ENCODE results near the gene SLC25A10.
"Not testable (repeated sequence)": the region's sequence is repeated elsewhere in the genome, so short reads cannot be mapped to it uniquely, and the experiment has no call there.

SLC25A10 gene

DNA sequence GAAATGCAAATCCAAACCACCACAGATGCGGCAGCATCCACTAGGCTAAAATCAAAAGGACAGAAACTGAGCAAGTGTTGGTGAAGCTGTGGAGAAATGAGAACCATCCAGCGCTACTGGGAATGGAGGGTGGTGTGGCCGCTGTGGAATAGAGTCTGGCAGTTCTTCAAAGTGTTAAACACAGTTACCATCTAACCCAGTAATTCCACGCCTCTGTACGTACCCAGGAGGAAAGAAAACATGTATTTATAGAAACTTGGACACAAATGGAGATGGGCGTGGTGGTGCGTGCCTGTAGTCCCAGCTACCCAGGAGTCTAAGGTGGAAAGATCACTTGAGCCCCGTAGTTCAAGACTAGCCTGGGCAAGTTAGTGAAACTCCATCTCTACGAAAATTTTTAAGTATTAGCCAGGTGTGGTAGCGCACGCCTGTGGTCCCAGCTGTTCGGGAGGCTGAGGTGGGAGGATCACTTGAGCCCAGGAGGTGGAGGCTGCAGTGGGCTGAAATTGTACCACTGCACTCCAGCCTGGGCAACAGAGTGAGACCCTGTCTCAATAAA lies 11.6 kb downstream of the SLC25A10 start:
- DNase-seq: no peak

DNA sequence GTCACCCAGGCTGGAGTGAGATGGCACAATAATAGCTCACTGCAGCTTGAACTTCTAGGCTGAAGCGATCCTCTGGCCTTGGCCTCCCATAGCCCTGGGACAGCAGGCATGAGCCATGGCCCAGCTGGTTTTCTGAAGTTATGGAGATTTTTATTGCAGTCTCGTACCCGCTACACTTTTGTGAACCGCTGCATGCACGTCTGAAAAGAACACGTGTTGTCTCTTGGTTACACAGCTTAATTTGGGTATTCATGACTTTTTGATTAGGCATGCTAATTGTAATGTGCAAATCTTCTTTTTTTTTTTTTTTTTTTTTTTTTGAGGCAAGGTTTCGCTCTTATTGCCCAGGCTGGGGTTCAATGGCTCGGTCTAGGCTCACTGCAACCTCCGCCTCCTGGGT lies 13.4 kb downstream of the SLC25A10 start:
- DNase-seq: no peak

DNA sequence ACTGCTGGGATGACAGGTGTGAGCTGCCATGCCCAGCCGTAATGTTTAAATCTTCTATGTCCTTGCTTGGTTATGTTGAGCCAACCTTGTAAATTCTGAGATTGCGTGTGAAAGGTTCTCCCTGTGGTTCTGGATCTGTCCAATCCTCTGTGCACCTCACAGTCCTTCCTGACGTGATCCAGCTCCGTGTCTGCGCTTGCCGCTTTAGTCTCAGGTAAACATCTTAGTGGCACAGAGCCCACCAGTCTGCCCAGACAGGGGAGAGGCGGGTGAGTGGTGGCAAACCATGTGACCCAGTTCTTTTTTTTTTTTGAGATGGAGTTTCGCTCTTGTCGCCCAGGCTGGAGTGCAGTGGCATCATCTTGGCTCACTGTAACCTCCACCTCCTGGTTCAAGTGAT lies 13.9 kb downstream of the SLC25A10 start:
- DNase-seq: no peak

DNA sequence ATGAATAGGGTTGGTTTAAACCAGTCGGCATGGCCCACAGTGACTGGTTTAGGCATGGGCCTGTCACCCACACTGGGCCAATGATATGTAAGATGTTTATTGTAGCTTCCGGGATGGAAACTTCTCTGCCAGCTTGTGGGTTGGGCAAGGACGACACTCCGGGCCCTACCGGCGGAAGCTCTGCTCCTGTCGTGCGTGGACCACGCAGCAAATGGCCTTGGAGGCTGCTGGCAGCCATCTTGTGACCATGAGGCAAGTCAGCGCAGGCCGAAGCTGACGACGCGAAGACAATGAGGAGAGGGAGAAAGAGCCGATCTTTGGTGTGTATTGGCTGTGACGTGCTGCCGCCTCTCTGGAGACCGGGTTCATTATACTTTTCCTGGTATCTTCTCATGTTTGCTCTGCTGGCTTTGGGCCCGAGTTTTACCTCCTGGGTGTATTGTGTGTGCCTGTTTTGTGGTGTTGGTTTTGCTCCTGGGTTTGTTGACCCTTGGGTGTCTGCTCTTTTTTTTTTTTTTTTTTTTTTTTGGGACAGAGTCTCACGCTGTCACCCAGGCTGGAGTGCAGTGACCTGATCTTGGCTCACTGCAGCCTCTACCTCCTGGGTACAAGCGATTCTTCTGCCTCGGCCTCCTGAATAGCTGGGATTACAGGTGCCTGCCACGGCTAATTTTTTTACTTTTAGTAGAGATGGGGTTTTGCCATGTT lies 15.4 kb downstream of the SLC25A10 start:
- DNase-seq: no peak

DNA sequence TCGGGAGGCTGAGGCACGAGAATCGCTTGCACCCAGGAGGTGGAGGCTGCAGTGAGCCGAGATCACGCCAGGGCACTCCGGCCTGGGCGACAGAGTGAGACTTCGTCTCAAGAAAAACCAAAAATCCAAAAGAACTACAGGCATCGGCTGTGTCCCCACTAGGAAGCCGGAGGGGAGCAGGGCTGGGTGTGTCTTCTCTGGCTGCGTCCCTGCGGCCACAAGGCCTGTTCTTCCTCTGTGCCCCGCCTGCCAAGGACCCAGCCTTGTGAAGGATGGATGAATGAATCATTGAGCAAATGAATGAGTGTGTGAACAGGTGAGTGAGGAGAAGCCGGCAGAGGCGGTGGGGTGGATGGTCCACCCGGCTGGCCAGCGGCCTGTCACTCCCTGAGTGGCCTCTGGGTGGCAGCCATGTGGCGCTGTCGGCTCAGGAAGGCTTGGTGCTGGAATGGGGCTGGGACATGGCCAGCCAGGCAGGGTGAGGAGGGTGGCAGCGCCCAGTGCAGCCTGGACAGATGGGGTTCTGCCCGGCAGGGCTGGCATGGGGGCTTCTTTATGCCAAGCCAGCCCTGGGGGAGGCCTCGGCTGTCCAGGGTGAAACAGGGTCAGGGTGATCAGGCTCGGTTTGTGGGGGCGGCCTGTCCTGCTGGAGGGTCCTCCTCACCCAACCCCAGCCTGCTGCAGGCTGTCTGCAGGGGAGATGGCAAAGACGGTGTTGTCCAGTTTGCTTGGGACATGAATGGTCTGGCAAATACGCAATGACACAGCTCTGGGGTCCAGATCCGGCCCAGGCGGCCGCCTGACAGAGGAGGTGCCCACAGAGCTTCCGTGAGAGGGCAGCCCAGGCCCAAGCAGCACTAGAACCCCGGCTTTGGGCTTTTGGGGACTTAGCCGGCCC lies 21.7 kb downstream of the SLC25A10 start:
- peak; percentile 86 for DNase-seq

DNA sequence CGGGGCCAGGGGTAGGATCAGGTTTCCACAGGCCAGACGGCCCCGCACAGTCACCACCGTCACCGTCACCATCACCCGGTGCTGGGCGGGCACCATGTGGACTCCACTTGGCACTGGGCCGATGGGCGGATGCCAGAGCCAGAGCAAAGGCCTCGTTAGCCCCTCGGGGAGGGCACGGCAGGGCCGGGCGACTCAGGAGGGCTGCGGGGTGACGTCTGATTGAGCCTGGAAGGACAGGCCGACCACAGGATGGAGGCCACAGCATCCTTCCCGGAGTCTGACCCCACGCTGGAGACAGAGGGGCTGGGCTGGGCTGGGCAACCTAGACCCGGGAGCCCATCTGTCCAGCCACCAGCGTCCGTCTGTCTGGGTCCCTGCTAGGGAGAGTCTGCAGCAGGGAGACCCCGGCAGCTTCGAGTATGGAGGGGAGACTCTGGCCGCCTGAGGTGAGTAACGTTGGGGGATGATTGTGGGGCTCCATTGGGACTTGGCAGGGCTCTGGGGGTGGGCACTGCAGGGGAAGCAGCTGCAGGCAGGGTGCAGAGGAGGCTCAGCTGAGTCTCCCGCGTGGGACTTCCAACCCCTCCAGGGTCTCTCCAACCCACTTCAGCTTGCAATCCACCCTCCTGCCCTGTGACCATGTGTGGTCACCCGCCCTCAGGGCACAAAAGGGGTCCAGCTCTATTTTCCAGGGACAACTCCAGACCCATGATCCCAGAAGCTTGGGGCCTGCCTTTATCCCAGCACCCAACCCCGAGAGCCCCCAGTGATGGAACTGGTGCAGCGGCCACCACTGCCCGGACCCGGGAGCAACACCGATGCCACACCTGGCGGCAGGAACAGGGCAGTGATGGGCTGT lies 22.6 kb downstream of the SLC25A10 start:
- DNase-seq: no peak

DNA sequence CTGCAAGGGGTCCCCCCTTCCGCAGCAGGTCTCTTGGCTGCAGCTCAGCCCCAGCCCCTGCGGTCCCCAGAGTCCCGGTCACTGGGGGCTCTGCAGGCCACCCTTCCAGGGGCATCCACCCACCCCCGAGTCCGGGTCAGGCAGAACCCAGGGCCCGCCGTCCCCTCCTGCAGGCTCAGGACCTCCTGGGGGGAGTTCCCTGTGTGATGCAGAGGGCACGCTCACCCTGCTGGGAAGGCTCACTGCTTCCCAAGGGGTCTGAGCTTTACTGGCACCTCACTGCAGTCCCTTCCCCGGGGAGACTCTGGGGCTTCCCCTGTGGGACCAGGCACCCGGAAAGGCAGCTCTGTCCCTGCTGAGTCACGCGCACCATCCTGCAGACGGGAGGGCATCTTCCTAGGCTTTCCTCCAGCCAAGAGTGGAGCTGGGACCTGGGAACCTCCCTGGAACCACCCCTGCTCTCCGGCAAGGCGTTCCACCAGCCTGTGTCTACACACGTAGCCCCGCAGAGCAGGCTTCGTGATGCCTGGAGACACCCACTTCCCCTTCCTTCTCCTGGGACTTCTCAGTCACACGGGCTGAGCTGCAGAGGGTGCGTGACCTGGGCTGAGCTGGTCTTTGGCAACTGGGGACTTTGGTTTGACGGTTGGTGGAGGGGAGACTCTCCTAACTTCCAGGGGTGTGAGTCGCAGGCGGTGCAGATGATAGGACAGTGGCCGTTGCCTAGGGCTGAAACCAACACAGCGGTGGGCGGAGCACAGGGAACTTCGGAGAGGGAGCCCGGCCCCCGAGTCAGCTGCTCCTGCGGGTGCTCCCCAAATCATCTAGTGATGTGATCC lies 23.4 kb downstream of the SLC25A10 start:
- no peak for DNase-seq

DNA sequence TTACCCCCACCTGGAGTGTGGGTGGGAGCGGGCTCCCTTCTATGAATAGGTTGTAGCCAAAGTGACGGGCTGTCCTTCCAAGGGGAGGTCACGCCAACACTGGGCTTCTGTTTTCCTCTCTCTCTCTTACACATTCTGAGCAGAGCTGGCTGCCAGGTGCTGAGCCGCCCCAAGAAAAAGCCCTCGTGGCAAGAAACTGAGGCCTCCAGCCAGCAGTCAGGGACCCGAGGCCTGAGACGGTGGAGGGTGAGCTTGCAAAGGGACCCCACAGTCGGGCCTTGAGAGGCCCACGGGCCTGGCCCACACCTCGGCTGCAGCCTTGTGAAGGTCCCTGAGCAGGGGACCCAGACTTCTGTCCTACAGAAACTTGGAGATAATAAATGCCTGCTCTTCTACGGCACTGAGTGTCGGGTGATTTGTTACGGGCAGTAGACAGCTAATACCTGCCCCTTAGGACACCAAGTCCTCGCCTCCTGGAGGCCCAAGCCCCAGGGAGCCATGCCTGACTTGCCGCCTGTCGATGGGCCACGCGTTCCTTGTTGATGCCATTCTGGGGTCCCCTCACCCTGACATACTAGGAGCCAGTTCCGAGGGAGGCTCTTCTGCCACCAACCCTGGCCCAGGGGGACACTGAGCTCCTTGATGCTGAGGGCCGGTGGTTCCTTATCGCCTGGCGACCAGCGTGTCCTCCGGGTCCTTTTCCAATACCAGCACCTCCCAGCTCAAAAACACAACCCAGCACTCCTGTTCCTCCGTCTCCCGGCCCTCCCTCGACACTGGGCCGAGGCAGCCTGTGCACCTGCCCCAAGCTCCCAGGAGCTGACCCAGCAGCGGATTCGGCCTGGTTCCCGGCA lies 26.1 kb downstream of the SLC25A10 start:
- no peak for DNase-seq

DNA sequence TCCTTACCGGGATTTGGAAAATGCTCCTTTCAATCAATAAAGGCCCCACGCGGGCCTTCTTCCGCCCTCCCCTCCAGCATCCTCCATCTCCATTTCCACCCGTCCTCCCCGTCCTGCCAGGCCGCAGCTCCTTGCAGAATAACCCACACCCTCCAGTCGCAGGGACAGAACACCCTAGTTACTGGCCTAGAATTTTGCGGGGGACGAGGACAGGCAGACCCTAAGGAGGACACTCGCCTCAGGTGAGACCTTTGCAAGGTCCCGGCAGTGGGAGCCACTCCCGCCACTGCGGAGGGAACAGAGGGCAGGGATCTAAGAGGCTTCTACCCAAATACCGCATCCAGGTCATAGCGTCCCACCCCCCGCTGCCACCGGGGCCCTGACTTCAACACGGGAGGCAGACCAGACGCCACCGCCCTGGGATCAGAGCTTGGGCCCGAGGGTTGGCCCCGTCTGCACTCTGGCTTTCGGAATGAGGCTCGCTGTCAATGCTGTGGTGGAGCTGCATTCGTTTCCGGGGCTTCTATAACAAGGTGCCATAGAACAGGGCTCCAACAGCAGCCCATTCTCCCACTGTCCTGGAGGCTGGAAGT lies 26.8 kb downstream of the SLC25A10 start:
- no peak for DNase-seq

DNA sequence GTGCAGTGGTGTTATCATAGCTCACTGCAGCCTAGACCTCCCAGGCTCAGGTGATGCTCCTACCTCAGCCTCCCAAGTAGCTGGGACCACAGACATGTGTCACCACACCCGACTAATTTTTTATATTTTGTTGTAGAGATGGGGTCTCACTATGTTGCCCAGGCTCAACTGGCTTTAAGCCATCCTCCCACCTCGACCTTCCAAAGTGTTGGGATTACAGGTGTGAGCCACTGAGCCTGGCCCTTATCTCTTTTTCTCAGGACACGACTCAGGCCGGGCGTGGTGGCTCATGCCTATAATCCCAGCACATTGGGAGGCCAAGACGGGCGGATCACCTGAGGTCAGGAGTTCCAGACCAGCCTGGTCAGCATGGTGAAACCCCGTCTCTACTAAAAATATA lies 27.5 kb downstream of the SLC25A10 start:
- DNase-seq: not testable (repeated sequence)

DNA sequence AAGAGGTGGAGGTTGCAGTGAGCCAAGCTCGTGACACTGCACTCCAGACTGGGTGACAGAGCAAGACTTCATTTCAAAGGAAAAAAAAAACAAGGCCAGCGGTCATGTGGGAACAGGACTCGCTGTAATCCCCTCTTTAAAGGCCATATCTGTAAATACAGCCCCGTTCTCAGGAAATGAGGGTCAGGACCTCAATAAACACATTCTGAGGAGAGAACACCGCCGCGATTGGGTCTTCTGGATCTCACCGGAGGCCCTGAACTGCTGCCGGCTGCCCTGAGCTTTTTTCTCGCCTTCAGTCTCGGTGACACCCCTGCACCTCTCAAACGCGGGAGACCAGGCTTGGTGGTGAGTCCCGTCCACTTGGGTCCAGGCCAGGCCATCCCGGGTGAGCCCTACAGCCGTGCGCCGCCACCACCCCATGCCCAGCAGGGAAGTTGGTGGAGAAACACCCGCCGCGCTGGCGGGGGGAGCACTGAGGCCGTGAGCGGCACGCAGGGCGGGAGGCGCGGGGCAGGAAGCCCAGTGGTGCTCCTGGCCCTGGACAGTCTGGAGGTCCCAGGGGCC lies 28.4 kb downstream of the SLC25A10 start:
- DNase-seq: no peak

DNA sequence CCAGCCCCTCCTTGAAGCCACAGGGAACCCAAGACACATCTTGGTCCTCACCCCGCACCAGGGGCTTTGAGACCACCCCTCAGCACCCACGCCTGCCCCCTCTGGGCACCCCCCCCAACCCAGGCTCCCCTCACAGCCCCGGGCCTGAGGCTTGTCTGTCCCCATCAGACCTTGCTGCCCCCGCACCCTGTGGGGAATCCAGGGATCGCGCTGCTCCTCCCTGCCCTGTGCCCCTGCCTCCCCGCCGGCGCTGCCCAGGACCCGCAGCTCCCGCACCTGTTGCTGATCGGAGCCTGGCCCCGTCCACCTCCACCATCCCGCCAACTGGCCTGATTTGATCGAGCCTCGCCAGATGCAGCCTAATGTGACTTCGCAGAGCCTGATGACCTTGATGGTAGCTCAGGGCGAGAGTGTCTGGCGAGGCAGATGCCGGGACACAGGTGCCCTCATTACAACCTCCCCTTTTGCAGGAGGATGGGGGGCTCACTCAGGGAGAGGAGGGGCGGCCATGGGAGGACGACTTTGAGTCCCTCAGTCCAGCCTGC lies 29.0 kb downstream of the SLC25A10 start:
- no peak for DNase-seq

DNA sequence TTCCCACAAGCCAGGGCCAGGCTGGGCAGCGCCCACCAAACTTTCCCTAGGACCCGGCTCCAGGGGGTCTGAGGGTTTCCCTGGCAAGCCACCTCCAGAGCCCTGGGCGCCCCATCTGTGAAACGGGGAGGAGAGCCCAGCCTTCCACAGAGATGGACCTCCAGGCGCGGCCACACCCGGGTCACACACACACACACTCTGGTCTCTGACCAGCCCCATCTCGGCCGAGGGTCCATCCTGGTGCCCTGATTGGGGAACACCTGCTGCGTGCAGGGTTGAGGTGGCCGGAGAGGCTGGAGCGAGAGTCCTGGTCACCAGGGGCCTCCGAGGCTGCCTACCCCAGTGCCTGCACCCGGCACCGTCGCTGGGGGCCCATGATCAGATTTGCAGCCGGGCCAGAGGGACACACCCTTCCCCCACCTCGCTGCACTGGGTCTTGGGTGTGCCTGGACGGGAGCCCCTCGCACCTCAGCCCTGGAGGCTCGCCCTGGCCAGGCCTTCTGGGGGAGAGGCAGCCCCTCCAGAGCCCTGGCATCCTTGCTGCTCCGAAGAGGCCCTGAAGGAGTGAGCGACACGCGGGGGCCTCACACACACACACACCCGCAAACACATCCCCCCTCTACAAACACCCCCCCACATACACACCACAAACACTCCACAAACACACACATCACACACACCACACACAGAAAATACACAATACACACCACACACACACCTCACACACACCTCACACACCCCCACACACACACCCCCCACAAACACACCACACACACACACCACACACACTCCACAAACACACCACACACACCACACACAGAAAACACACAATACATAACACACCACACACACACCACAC lies 29.7 kb downstream of the SLC25A10 start:
- DNase-seq: no peak
